HL-60/S4 treated with retinoic acid at 250 ng/mL for 4 days and 3 days (cell line): Measurements from ENCODE around the gene BTF3L4.

Experiments used
- in situ Hi-C: fragments of 300-500 bp; cut with MboI; formaldehyde crosslinking; loops from 2 replicates; pipeline ENCODE4 v1.7.0; 2022; ENCODE audit warnings: low sequenced_read_pairs

Gene BTF3L4

DNA sequence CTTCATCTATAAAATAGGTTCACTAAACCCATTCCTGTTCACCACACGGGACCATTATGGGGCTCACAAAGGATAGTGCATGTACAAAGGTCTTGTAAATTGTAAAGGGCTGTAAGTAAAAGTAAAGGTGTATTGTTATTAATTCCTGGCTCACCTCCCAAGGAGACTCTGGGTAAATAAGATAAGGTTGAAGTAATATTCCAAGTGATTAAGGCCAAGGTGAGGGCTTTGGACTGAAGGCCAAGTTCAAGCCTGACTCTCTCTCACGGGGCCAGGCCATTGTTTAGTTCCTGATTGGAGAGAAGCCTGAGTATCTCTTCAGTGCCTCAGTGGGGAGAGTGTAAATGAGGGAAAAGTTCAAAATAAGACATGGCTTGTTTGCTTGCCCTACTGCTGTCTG, 66.3 kb downstream of the BTF3L4 start:
- in situ Hi-C loops: loop anchor here (25.0 kb wide), 1 partner anchor 565 kb away; the partner anchor contains the start of gene COA7

DNA sequence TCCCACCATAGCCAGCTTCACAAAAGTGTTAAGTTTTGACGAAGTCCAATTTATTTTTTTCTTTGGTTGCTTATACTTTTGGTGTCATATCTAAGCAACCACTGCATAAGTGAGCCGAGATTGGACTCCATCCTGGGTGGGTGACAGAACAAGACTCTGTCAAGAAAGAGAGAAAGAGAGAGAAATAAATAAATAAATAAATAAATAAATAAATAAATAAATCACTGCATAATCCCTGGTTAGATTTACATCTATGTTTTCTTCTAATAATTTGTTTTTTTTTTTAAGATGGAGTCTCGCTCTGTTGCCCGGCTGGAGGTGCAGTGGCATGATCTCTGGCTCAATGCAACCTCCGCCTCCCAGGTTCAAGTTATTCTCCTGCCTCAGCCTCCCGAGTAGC, 67.5 kb downstream of the BTF3L4 start:
- in situ Hi-C loops: loop anchor here (25.0 kb wide), 1 partner anchor 564 kb away; the partner anchor contains the start of gene COA7

GRCh38 chr1:52125736-52126359, 69.8 kb downstream of the BTF3L4 start:
- in situ Hi-C loops: no loop called here

DNA sequence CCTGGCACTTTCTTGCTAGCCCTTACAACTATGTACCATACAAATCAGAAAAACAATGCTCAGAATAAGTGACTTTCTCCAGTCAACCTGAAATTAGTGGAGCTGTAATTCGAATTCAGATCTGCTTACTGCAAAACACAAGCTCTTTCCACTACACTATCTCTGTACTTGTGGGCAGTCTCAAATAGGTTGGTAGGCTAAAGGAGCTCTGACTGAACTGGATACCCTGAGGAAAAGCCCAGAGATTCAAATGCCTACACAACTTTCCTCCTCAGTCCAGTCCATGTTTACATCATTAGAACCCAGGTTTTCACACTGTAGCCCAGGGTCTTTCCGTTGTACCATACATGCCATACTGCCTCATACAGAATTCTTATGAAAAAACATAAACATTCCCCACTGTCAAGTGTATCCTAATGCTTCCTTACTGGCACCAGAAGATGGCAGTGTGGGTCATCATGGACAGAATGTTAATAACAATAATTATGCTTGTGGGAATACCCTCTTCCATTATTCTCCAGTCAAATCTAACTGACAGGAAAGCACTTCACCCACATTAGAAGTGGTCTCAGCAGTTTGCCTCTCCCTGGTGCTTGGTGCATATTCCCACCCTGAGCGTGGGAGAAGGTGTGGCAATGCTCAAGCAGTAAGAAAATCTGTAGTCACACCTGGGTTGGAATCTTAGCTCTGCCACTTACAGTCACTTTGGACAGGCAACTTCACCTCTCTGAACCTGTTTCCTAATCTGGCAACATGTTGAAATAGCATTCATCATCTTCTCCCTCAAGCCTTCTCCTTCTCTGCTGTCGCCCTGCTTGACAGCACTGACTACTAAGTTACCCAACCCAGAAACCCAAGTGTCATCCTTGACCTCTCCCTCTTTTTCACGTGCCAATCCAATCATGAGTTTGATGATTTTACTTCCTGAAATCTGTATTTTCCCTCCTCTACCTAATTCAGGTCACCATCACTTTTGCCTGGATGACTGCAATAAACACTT, 71.4 kb downstream of the BTF3L4 start:
- in situ Hi-C loops: no loop called here

DNA sequence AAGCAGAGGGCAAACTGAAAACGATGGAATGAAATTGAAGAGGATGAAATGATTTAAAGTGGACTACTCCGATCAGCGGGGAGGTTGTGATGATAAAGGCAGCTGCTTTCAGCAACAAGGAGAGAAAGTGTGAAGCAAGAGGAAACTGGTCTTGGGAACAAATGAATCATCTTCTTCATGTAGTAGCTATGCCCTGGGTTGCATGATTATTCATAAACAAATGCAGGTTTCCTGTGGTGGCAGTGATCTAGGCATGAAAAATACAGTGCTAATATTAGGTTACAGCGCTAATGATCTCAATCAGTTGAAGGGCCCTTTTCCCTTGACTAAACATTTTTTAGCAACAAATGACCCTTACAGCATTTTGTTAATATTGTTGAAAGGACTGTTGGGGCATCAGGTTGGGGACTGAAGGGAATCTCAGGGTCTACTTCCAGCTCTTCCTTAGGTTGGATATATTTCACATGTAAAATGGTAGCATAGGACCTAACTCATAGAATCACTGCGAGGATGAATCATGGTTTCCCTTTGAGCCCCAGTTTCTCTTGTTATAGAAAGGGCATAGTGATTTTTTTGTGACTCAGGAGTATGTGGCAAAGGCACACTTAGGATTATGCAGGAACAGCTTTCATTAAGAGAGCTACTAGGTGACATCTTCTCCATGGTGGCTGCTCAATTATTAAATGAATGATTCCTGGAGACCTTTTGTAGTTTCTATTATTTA, 83.9 kb downstream of the BTF3L4 start:
- in situ Hi-C loops: no loop called here
